ENCODE data around the gene TRIM4.
"Not testable (repeated sequence)": the region's sequence is repeated elsewhere in the genome, so short reads cannot be mapped to it uniquely, and the experiment has no call there.

TRIM4 gene

GRCh38 chr7:99919814-99920112 lies 433 bp upstream of the TRIM4 start:
- no peak for DNase-seq

GRCh38 chr7:99910976-99911375 lies 8.4 kb downstream of the TRIM4 start:
- DNase-seq: no peak

GRCh38 chr7:99901581-99901980 lies 17.7 kb downstream of the TRIM4 start:
- DNase-seq: no peak

- DNase-seq: no peak
Measured at GRCh38 chr7:99899830-99900519, 19.4 kb downstream of the TRIM4 start.

- DNase-seq: no peak
Measured at GRCh38 chr7:99898836-99899235, 20.5 kb downstream of the TRIM4 start.

GRCh38 chr7:99898023-99898357 lies 21.3 kb downstream of the TRIM4 start:
- no peak for DNase-seq

GRCh38 chr7:99897322-99898022 lies 21.9 kb downstream of the TRIM4 start:
- DNase-seq: no peak

- no peak for DNase-seq
Measured at GRCh38 chr7:99894738-99895137, 24.6 kb downstream of the TRIM4 start.

- no peak for DNase-seq
Measured at GRCh38 chr7:99893280-99893679, 26.1 kb downstream of the TRIM4 start.

GRCh38 chr7:99890348-99890747 lies 29.0 kb downstream of the TRIM4 start:
- DNase-seq: not testable (repeated sequence)

- DNase-seq: not testable (repeated sequence)
Measured at GRCh38 chr7:99888366-99888765, 31.0 kb downstream of the TRIM4 start.

- no peak for DNase-seq
Measured at GRCh38 chr7:99881370-99881769, 38.0 kb downstream of the TRIM4 start.

GRCh38 chr7:99876933-99877332 lies 42.4 kb downstream of the TRIM4 start, which contains the start of gene OR2AE1:
Gene OR2AE1, minus strand, starts transcription at chr7:99877033. Its CDS starts 0 bp downstream, at chr7:99877033.
- no peak for DNase-seq

GRCh38 chr7:99876491-99876890 lies 42.8 kb downstream of the TRIM4 start:
- DNase-seq: no peak

GRCh38 chr7:99868246-99868645 lies 51.1 kb downstream of the TRIM4 start:
- DNase-seq: no peak

- not testable (repeated sequence) for DNase-seq
Measured at GRCh38 chr7:99867477-99867876, 51.9 kb downstream of the TRIM4 start.

GRCh38 chr7:99863847-99864440 lies 55.4 kb downstream of the TRIM4 start:
- no peak for DNase-seq

GRCh38 chr7:99860281-99861127 lies 58.8 kb downstream of the TRIM4 start:
- DNase-seq: no peak

- DNase-seq: no peak
Measured at GRCh38 chr7:99855236-99855635, 64.1 kb downstream of the TRIM4 start.

GRCh38 chr7:99848420-99849216 lies 70.7 kb downstream of the TRIM4 start:
- no peak for DNase-seq

GRCh38 chr7:99844328-99844727 lies 75.0 kb downstream of the TRIM4 start:
- DNase-seq: no peak

- no peak for DNase-seq
Measured at GRCh38 chr7:99843808-99844207, 75.5 kb downstream of the TRIM4 start.

- DNase-seq: no peak
Measured at GRCh38 chr7:99842926-99843325, 76.4 kb downstream of the TRIM4 start.

All from NCI-H2171 treated with DMSO at 0.1 percent for 48 hours (cell line).